Measurements from ENCODE around the gene SIN3A. TPM values are rescaled to one million over a fixed set of nuclear protein-coding genes. Genes with fewer than 3 reads are reported as not detected.
"Not testable (repeated sequence)": the region's sequence is repeated elsewhere in the genome, so short reads cannot be mapped to it uniquely, and the experiment has no call there.

The SIN3A gene
- total RNA-seq, 3 donors from 2014 or later, result 52.6 to 75.3 (median 60.6) TPM

GRCh38 chr15:75352186-75353080, 99.1 kb downstream of the SIN3A start:
- peaks cover 7% of the 10 kb centered on the region for H3K4me1 ChIP-seq (ENCODE audit: low read depth)
- intact Hi-C loops (cut with DNase I, micrococcal nuclease), result no loop called here
- H3K9me3 ChIP-seq, result no peaks in the 10 kb centered on the region
- no peak overlapping the region for H3K4me3 ChIP-seq
- H3K36me3 ChIP-seq (ENCODE audit: low read depth), result no peaks in the 10 kb centered on the region
- peak in 1 of 3 donors; percentile 40 for DNase-seq
- no peak for TF ChIP-seq CTCF (IDR thresholded peaks at IDR 0.05)
- ATAC-seq, result no peak

GRCh38 chr15:75350601-75351361, 100.7 kb downstream of the SIN3A start:
- no peak for ATAC-seq
- no peaks in the 10 kb centered on the region for H3K9me3 ChIP-seq
- H3K36me3 ChIP-seq (ENCODE audit: low read depth), result no peaks in the 10 kb centered on the region
- no peak for TF ChIP-seq CTCF (IDR thresholded peaks at IDR 0.05)
- H3K4me1 ChIP-seq (ENCODE audit: low read depth), result peaks cover 7% of the 10 kb centered on the region
- intact Hi-C loops (cut with DNase I, micrococcal nuclease), result no loop called here
- peak in 1 of 3 donors; percentile 26 for DNase-seq
- H3K4me3 ChIP-seq, result no peak overlapping the region

- Histone ChIP-seq H3K4me3 (no peak overlapping the region), H3K36me3 (ENCODE audit: low read depth) (no peaks in the 10 kb centered on the region), H3K9me3 (no peaks in the 10 kb centered on the region), H3K4me1 (ENCODE audit: low read depth) (peaks cover 7% of the 10 kb centered on the region)
- intact Hi-C loops (cut with DNase I, micrococcal nuclease), result no loop called here
- ATAC-seq, result peak; percentile 33
- peak; percentile 51 to 85 (median 66) for DNase-seq
- TF ChIP-seq CTCF (IDR thresholded peaks at IDR 0.05), result no peak
Measured at GRCh38 chr15:75349851-75350588, 101.5 kb downstream of the SIN3A start.

GRCh38 chr15:75349351-75349669, 102.2 kb downstream of the SIN3A start:
- H3K4me3 ChIP-seq; DNase-seq; ATAC-seq; intact Hi-C loops (cut with DNase I, micrococcal nuclease); H3K4me1 ChIP-seq (ENCODE audit: low read depth); H3K36me3 ChIP-seq (ENCODE audit: low read depth); H3K9me3 ChIP-seq: not testable (repeated sequence)

GRCh38 chr15:75348562-75349350, 102.7 kb downstream of the SIN3A start:
- H3K4me3 ChIP-seq, result peak overlapping the region; percentile 80
- ATAC-seq, result peak; percentile 21

More at GRCh38 chr15:75348562-75349350, 102.7 kb downstream of the SIN3A start:
- H3K36me3 ChIP-seq (ENCODE audit: low read depth), result no peaks in the 10 kb centered on the region
- intact Hi-C loops (cut with DNase I, micrococcal nuclease), result no loop called here
- no peaks in the 10 kb centered on the region for H3K9me3 ChIP-seq
- no peak for TF ChIP-seq CTCF (IDR thresholded peaks at IDR 0.05)
- DNase-seq, result peak; percentile 26 to 58 (median 55)
- peaks cover 7% of the 10 kb centered on the region for H3K4me1 ChIP-seq (ENCODE audit: low read depth)
